ENCODE results near the gene KRTAP21-1. TPM values are rescaled to one million over a fixed set of nuclear protein-coding genes. Genes with fewer than 3 reads are reported as not detected.

The KRTAP21-1 gene
- total RNA-seq, 1 experiment from 2014 or later, result not detected

GRCh38 chr21:30719401-30719800, 35.8 kb downstream of the KRTAP21-1 start:
- no peak for DNase-seq
- no peaks in the 10 kb centered on the region for H3K79me2 ChIP-seq (ENCODE audit: insufficient read depth, low read length)
- no peak overlapping the region for H4K5ac ChIP-seq (ENCODE audit: insufficient read length, low read depth, low read length)
- H2BK5ac ChIP-seq (ENCODE audit: insufficient read length, low read length), result no peak overlapping the region
- H2BK20ac ChIP-seq (ENCODE audit: low read depth, low read length, poor library complexity, severe bottlenecking), result no peak overlapping the region
- no peaks in the 10 kb centered on the region for H3K4me1 Mint-ChIP-seq
- no peaks in the 10 kb centered on the region for H3K79me1 ChIP-seq (ENCODE audit: insufficient read depth, low read depth, low read length, poor library complexity, severe bottlenecking)
- no peak overlapping the region for H3T11ph ChIP-seq (ENCODE audit: low read length)
- no peaks in the 10 kb centered on the region for H3K23me2 ChIP-seq (ENCODE audit: insufficient read length, low read depth, low read length, poor library complexity, severe bottlenecking)
- no peak overlapping the region for H3K14ac ChIP-seq (ENCODE audit: insufficient read depth, low read length)
- H3K23ac ChIP-seq (ENCODE audit: insufficient read length, low read depth, low read length), result no peak overlapping the region
- no peak overlapping the region for H2BK12ac ChIP-seq (ENCODE audit: insufficient read length, low read depth, low read length)
- no peak overlapping the region for H2AK5ac ChIP-seq (ENCODE audit: insufficient read length, low read length)
- H2BK15ac ChIP-seq (ENCODE audit: low read depth, low read length), result no peak overlapping the region
- H4K20me1 ChIP-seq (ENCODE audit: control insufficient read depth, insufficient read depth, insufficient read length), result no peaks in the 10 kb centered on the region
- H3K56ac ChIP-seq (ENCODE audit: insufficient read length, low read depth, low read length), result no peak overlapping the region
- no peak overlapping the region for H4K91ac ChIP-seq (ENCODE audit: insufficient read length, low read depth, low read length)
- H3K4ac ChIP-seq (ENCODE audit: low read depth, low read length), result no peak overlapping the region
- TF ChIP-seq, protein P1, sequence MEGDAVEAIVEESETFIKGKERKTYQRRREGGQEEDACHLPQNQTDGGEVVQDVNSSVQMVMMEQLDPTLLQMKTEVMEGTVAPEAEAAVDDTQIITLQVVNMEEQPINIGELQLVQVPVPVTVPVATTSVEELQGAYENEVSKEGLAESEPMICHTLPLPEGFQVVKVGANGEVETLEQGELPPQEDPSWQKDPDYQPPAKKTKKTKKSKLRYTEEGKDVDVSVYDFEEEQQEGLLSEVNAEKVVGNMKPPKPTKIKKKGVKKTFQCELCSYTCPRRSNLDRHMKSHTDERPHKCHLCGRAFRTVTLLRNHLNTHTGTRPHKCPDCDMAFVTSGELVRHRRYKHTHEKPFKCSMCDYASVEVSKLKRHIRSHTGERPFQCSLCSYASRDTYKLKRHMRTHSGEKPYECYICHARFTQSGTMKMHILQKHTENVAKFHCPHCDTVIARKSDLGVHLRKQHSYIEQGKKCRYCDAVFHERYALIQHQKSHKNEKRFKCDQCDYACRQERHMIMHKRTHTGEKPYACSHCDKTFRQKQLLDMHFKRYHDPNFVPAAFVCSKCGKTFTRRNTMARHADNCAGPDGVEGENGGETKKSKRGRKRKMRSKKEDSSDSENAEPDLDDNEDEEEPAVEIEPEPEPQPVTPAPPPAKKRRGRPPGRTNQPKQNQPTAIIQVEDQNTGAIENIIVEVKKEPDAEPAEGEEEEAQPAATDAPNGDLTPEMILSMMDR (conservative IDR thresholded peaks at IDR 0.05), result no peak
- peaks cover 3% of the 10 kb centered on the region; the same call in 1 of the 2 replicates for H3K27me3 Mint-ChIP-seq (ENCODE audit: low read depth)
- no peak overlapping the region for H3K9ac ChIP-seq (ENCODE audit: extremely low read depth, insufficient read length, low read length)
- no peak overlapping the region for H3K4me2 ChIP-seq (ENCODE audit: insufficient read depth, insufficient read length, low read length)
- H3K36me3 Mint-ChIP-seq (ENCODE audit: insufficient read depth in 1 of 3, low read depth in 3 of 3), result peaks cover 0 to 19% (median 0%) of the 10 kb centered on the region in 3 experiments; a peak in 3 of 7 replicates
- H2BK120ac ChIP-seq (ENCODE audit: low read depth, low read length, poor library complexity, severe bottlenecking), result no peak overlapping the region
- no peak overlapping the region for H2AFZ ChIP-seq (ENCODE audit: low read length)
- H3K9me3 ChIP-seq (ENCODE audit: control insufficient read depth, low read depth, low read length), result no peaks in the 10 kb centered on the region
- H3K27ac ChIP-seq (ENCODE audit: insufficient read length, low read depth, low read length), result no peak overlapping the region
- peaks cover 0 to 18% of the 10 kb centered on the region in 2 experiments; a peak in 2 of 5 replicates for H3K9me3 Mint-ChIP-seq
- H3K27ac Mint-ChIP-seq, result no peak overlapping the region
- H4K8ac ChIP-seq (replicated peaks; ENCODE audit: insufficient read length, low read depth, low read length), result no peak overlapping the region
- H3K4me1 ChIP-seq (ENCODE audit: insufficient read depth, low read length), result no peaks in the 10 kb centered on the region
- H3K18ac ChIP-seq (ENCODE audit: insufficient read length, low read depth, low read length), result no peak overlapping the region
- no peaks in the 10 kb centered on the region for H3K27me3 ChIP-seq (ENCODE audit: insufficient read depth, low read length)
- H3K4me3 Mint-ChIP-seq, result no peak overlapping the region
- no CpG with 5 or more reads among the region's 1 CpG for whole genome bisulfite sequencing (ENCODE audit: extremely low coverage, insufficient read length, low lambda C conversion rate)
